Stimulated activated CD8-positive, alpha-beta memory T cell treated with anti-CD3 and anti-CD28 coated beads, Interleukin-4, amount 100 ng/mL, for 4 hours (primary cell): ENCODE results near the gene UQCC2.

Experiments
- DNase-seq, 2 donors: peaks; one replicate each; pipeline ENCODE4 v3.0.0-alpha.2; 2020; ENCODE audit warnings: low read depth in 2 of 2, low spot score in 1 of 2

Gene UQCC2

GRCh38 chr6:33692078-33692759, 19.3 kb downstream of the UQCC2 start:
- no peak for DNase-seq

- DNase-seq = no peak
Measured at GRCh38 chr6:33691456-33692077, 19.9 kb downstream of the UQCC2 start.

- DNase-seq = no peak
Measured at GRCh38 chr6:33690766-33691165, 20.7 kb downstream of the UQCC2 start.

- DNase-seq = no peak
Measured at GRCh38 chr6:33689879-33690278, 21.6 kb downstream of the UQCC2 start.

GRCh38 chr6:33689148-33689494, 22.4 kb downstream of the UQCC2 start:
- DNase-seq = no peak

GRCh38 chr6:33688451-33689147, 22.9 kb downstream of the UQCC2 start:
- no peak for DNase-seq

- no peak for DNase-seq
Measured at GRCh38 chr6:33688006-33688405, 23.5 kb downstream of the UQCC2 start.

- no peak for DNase-seq
Measured at GRCh38 chr6:33686981-33687975, 24.2 kb downstream of the UQCC2 start.

GRCh38 chr6:33686225-33686924, 25.1 kb downstream of the UQCC2 start:
- no peak for DNase-seq

- no peak for DNase-seq
Measured at GRCh38 chr6:33685411-33686224, 25.9 kb downstream of the UQCC2 start.

GRCh38 chr6:33684983-33685382, 26.5 kb downstream of the UQCC2 start:
- DNase-seq = no peak

- no peak for DNase-seq
Measured at GRCh38 chr6:33684428-33684896, 27.0 kb downstream of the UQCC2 start.

GRCh38 chr6:33683576-33684427, 27.7 kb downstream of the UQCC2 start:
- no peak for DNase-seq

- peak; percentile 25 to 33 for DNase-seq
Measured at GRCh38 chr6:33683051-33683571, 28.4 kb downstream of the UQCC2 start.

GRCh38 chr6:33682341-33682740, 29.2 kb downstream of the UQCC2 start:
- DNase-seq = no peak

GRCh38 chr6:33679761-33680160, 31.7 kb downstream of the UQCC2 start:
- no peak for DNase-seq

GRCh38 chr6:33678932-33679490, 32.5 kb downstream of the UQCC2 start:
- no peak for DNase-seq

- no peak for DNase-seq
Measured at GRCh38 chr6:33678233-33678931, 33.1 kb downstream of the UQCC2 start.
